Type B pancreatic cell (in vitro differentiated cells): ENCODE data around the gene MUC4. TPM values are rescaled to one million over a fixed set of nuclear protein-coding genes. Genes with fewer than 3 reads are reported as not detected.
A peak's percentile ranks its signal among the peaks of the same experiment; 100 is the strongest.

ENCODE experiments used
- DNase-seq: peaks from one replicate; pipeline ENCODE4 v3.0.0; 2021; ENCODE audit warnings: mixed read lengths; ENCODE audit not compliant: unreplicated experiment; ENCODE audit errors: extremely low spot score
- H3K27ac Mint-ChIP-seq: 2 replicates; pipeline ENCODE4 v1.8.0; 2021; ENCODE audit warnings: mild to moderate bottlenecking, mixed read lengths
- H3K27me3 Mint-ChIP-seq: 2 replicates; pipeline ENCODE4 v1.8.0; 2021; ENCODE audit warnings: mixed read lengths
- H3K36me3 Mint-ChIP-seq: 2 replicates; pipeline ENCODE4 v1.8.0; 2021; ENCODE audit warnings: mixed read lengths
- H3K4me1 Mint-ChIP-seq: one replicate; pipeline ENCODE4 v1.8.0; 2021; ENCODE audit warnings: mixed read lengths; ENCODE audit not compliant: unreplicated experiment
- H3K4me3 Mint-ChIP-seq: 2 replicates; pipeline ENCODE4 v1.8.0; 2021; ENCODE audit warnings: mild to moderate bottlenecking, mixed read lengths
- H3K9me3 Mint-ChIP-seq: 2 replicates; pipeline ENCODE4 v1.8.0; 2021; ENCODE audit warnings: mixed read lengths
- CTCF ChIP-seq: fragments of 200-600 bp; sonication (generic); conservative IDR thresholded peaks from 2 replicates; pipeline ENCODE4 v1.5.0; 2021; ENCODE audit warnings: antibody characterized with exemption, mild to moderate bottlenecking
- long read RNA-seq: library from polyadenylated mRNA; unstranded; transcript quantifications from one replicate; pipeline ENCODE4 v2.0.0, GENCODE V29; 2020
- total RNA-seq: library from RNA; stranded (reverse); gene quantifications from 2 replicates; pipeline ENCODE4 v1.2.1, GENCODE V29; 2021; ENCODE audit warnings: low replicate concordance

The MUC4 gene, protein sequence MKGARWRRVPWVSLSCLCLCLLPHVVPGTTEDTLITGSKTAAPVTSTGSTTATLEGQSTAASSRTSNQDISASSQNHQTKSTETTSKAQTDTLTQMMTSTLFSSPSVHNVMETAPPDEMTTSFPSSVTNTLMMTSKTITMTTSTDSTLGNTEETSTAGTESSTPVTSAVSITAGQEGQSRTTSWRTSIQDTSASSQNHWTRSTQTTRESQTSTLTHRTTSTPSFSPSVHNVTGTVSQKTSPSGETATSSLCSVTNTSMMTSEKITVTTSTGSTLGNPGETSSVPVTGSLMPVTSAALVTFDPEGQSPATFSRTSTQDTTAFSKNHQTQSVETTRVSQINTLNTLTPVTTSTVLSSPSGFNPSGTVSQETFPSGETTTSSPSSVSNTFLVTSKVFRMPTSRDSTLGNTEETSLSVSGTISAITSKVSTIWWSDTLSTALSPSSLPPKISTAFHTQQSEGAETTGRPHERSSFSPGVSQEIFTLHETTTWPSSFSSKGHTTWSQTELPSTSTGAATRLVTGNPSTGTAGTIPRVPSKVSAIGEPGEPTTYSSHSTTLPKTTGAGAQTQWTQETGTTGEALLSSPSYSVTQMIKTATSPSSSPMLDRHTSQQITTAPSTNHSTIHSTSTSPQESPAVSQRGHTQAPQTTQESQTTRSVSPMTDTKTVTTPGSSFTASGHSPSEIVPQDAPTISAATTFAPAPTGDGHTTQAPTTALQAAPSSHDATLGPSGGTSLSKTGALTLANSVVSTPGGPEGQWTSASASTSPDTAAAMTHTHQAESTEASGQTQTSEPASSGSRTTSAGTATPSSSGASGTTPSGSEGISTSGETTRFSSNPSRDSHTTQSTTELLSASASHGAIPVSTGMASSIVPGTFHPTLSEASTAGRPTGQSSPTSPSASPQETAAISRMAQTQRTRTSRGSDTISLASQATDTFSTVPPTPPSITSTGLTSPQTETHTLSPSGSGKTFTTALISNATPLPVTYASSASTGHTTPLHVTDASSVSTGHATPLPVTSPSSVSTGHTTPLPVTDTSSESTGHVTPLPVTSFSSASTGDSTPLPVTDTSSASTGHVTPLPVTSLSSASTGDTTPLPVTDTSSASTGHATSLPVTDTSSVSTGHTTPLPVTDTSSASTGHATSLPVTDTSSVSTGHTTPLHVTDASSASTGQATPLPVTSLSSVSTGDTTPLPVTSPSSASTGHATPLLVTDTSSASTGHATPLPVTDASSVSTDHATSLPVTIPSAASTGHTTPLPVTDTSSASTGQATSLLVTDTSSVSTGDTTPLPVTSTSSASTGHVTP (N-terminal part only)
- total RNA-seq: 1.9 and 2.4 TPM in 2 replicates
- long read RNA-seq: 0 reads

GRCh38 chr3:195811756-195812155 is at the start of gene MUC4:
MUC4 (minus strand) TSS chr3:195811929; CDS start chr3:195811817, 112 bp downstream.
- Mint-ChIP-seq H3K9me3 (no peaks in the 10 kb centered on the region), H3K4me3 (peak within 1 kb of the TSS; percentile 64), H3K27ac (no peak within 1 kb of the TSS), H3K27me3 (peaks cover 20% of the 10 kb centered on the region), H3K4me1 (peaks cover 4% of the 10 kb centered on the region), H3K36me3 (no peaks in the 10 kb centered on the region)
- TF ChIP-seq CTCF: no peak
- DNase-seq: no peak

GRCh38 chr3:195860456-195860855 is 48.7 kb upstream of the MUC4 start:
- Mint-ChIP-seq H3K36me3 (no peaks in the 10 kb centered on the region), H3K9me3 (no peaks in the 10 kb centered on the region), H3K27me3 (peaks cover 4% of the 10 kb centered on the region), H3K27ac (no peak overlapping the region), H3K4me3 (no peak overlapping the region), H3K4me1 (peaks cover 20% of the 10 kb centered on the region)
- no peak for TF ChIP-seq CTCF
- DNase-seq: no peak

DNA sequence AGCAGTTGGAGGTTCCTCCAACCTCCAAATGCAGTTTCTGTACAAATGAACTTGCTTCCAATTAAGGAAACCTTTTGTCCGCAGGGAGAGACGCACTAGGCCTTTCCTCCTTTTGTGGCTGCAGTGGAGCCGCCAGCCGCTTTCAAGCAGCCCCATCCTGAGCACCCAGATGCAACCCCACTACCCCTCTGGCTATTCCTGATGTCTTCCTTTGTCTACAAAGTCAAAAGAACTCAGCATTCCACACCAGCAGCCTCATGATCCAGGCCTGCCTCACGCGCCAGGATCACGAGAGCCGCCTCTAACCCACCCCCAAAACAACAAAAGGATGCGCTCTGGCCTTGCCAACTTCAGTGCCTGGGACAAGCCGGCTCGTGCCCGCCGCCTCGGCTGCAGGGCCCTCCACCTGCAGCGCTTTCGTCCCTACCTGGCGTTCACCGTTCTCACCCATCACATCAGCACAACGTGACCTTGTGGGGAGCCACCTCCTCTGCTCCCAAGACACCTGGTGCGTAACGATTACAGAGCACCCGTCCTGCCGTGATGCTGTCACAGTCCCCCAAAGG is 48.2 kb upstream of the MUC4 start:
- Mint-ChIP-seq H3K4me1 (peaks cover 20% of the 10 kb centered on the region), H3K36me3 (no peaks in the 10 kb centered on the region), H3K27ac (no peak overlapping the region), H3K9me3 (no peaks in the 10 kb centered on the region), H3K27me3 (peaks cover 4% of the 10 kb centered on the region), H3K4me3 (no peak overlapping the region)
- no peak for TF ChIP-seq CTCF
- no peak for DNase-seq

GRCh38 chr3:195859061-195859845 is 47.5 kb upstream of the MUC4 start:
- Mint-ChIP-seq H3K9me3 (no peaks in the 10 kb centered on the region), H3K27ac (no peak overlapping the region)

More at GRCh38 chr3:195859061-195859845, 47.5 kb upstream of the MUC4 start:
- Mint-ChIP-seq H3K4me3 (peak overlapping the region; percentile 13), H3K36me3 (no peaks in the 10 kb centered on the region), H3K27me3 (peaks cover 4% of the 10 kb centered on the region), H3K4me1 (peaks cover 20% of the 10 kb centered on the region)
- TF ChIP-seq CTCF: peak; percentile 92
- no peak for DNase-seq
